ENCODE data around the gene ARHGAP8.
"Not testable (repeated sequence)": the region's sequence is repeated elsewhere in the genome, so short reads cannot be mapped to it uniquely, and the experiment has no call there.

ARHGAP8 gene

GRCh38 chr22:44838316-44839016 lies 86.1 kb downstream of the ARHGAP8 start:
- no peak for DNase-seq

GRCh38 chr22:44839061-44839460 lies 86.7 kb downstream of the ARHGAP8 start:
- DNase-seq, result no peak

GRCh38 chr22:44839721-44840120 lies 87.3 kb downstream of the ARHGAP8 start:
- DNase-seq, result no peak

- no peak for DNase-seq
Observed at GRCh38 chr22:44840611-44841322, 88.4 kb downstream of the ARHGAP8 start.

- no peak for DNase-seq
Observed at GRCh38 chr22:44842417-44842816, 90.0 kb downstream of the ARHGAP8 start.

- no peak for DNase-seq
Observed at GRCh38 chr22:44845191-44845590, 92.8 kb downstream of the ARHGAP8 start.

GRCh38 chr22:44845796-44846720 lies 93.7 kb downstream of the ARHGAP8 start:
- DNase-seq, result no peak

- no peak for DNase-seq
Observed at GRCh38 chr22:44846726-44847275, 94.4 kb downstream of the ARHGAP8 start.

GRCh38 chr22:44847380-44847779 lies 95.0 kb downstream of the ARHGAP8 start:
- no peak for DNase-seq

- no peak for DNase-seq
Observed at GRCh38 chr22:44847892-44848291, 95.5 kb downstream of the ARHGAP8 start.

- no peak for DNase-seq
Observed at GRCh38 chr22:44848296-44848741, 95.9 kb downstream of the ARHGAP8 start.

- DNase-seq, result no peak
Observed at GRCh38 chr22:44848791-44849420, 96.5 kb downstream of the ARHGAP8 start.

GRCh38 chr22:44850946-44851345 lies 98.6 kb downstream of the ARHGAP8 start:
- DNase-seq, result no peak

GRCh38 chr22:44854641-44855040 lies 102.3 kb downstream of the ARHGAP8 start:
- not testable (repeated sequence) for DNase-seq

- DNase-seq, result no peak
Observed at GRCh38 chr22:44855855-44856254, 103.5 kb downstream of the ARHGAP8 start.

GRCh38 chr22:44858819-44859218 lies 106.4 kb downstream of the ARHGAP8 start:
- not testable (repeated sequence) for DNase-seq

GRCh38 chr22:44859641-44860040 lies 107.3 kb downstream of the ARHGAP8 start:
- DNase-seq, result no peak

- DNase-seq, result no peak
Observed at GRCh38 chr22:44860311-44860710, 107.9 kb downstream of the ARHGAP8 start.

- no peak for DNase-seq
Observed at GRCh38 chr22:44861245-44861644, 108.9 kb downstream of the ARHGAP8 start.

GRCh38 chr22:44862281-44862680 lies 109.9 kb downstream of the ARHGAP8 start:
- no peak for DNase-seq

GRCh38 chr22:44862981-44863860 lies 110.8 kb downstream of the ARHGAP8 start:
- no peak for DNase-seq

All from activated CD4-positive, alpha-beta T cell treated with anti-CD3 and anti-CD28 coated beads, Interleukin-2, Interleukin-6, amounts not matched to agents 100 ng/mL and 50 ng/mL, durations not matched to agents 16 hours and 8 hours (primary cell).